HEK293 (cell line): ENCODE data around the gene NDUFS7.
A peak's percentile ranks its signal among the peaks of the same experiment; 100 is the strongest.

Experiments
- HOXA7 ChIP-seq: sonication (generic); formaldehyde crosslinking; IDR thresholded peaks from 2 replicates; pipeline ENCODE4 v1.8.1; 2022; ENCODE audit warnings: missing genetic modification reagents, borderline replicate concordance
- HOXC10 ChIP-seq: sonication (generic); formaldehyde crosslinking; IDR thresholded peaks from 2 replicates; pipeline ENCODE4 v1.8.1; 2023; ENCODE audit warnings: mild to moderate bottlenecking, missing genetic modification reagents
- KLF1 ChIP-seq: fragments of 450-650 bp; formaldehyde crosslinking; IDR thresholded peaks from 2 replicates; pipeline ENCODE4 v1.5.1; 2016; ENCODE audit warnings: missing biosample characterization, missing genetic modification characterization
- KLF8 ChIP-seq: fragments of 450-650 bp; formaldehyde crosslinking; IDR thresholded peaks from 2 replicates; pipeline ENCODE4 v1.5.1; 2016; ENCODE audit warnings: missing biosample characterization, missing genetic modification characterization
- MZF1 ChIP-seq: fragments of 450-650 bp; formaldehyde crosslinking; IDR thresholded peaks from 2 replicates; pipeline ENCODE4 v1.5.1; 2017; ENCODE audit warnings: missing biosample characterization, missing genetic modification characterization, borderline replicate concordance
- PRDM1 ChIP-seq: fragments of 450-650 bp; formaldehyde crosslinking; IDR thresholded peaks from 2 replicates; pipeline ENCODE4; 2016; ENCODE audit warnings: missing biosample characterization, missing genetic modification characterization
- SP2 ChIP-seq: fragments of 450-650 bp; formaldehyde crosslinking; IDR thresholded peaks from 2 replicates; pipeline ENCODE4 v1.5.1; 2016; ENCODE audit warnings: missing biosample characterization, missing genetic modification characterization
- ZBTB10 ChIP-seq: fragments of 450-650 bp; formaldehyde crosslinking; IDR thresholded peaks from 2 replicates; pipeline ENCODE4 v1.5.1; 2016; ENCODE audit warnings: missing biosample characterization, missing genetic modification characterization
- ZBTB11 ChIP-seq: fragments of 450-650 bp; formaldehyde crosslinking; conservative IDR thresholded peaks from 2 replicates; pipeline ENCODE4 v1.5.1; 2016; ENCODE audit warnings: low read depth, missing biosample characterization, missing genetic modification characterization
- ZNF16 ChIP-seq: fragments of 450-650 bp; formaldehyde crosslinking; IDR thresholded peaks from 2 replicates; pipeline ENCODE4 v1.5.1; 2016; ENCODE audit warnings: low read depth, missing biosample characterization, missing genetic modification characterization
- ZNF169 ChIP-seq: fragments of 450-650 bp; formaldehyde crosslinking; IDR thresholded peaks from 2 replicates; pipeline ENCODE4 v1.5.1; 2016; ENCODE audit warnings: missing biosample characterization, missing genetic modification characterization
- ZNF184 ChIP-seq: fragments of 450-650 bp; IDR thresholded peaks from 2 replicates; pipeline ENCODE4 v1.5.1; 2018; ENCODE audit warnings: missing biosample characterization, mild to moderate bottlenecking, missing genetic modification characterization
- ZNF221 ChIP-seq: fragments of 450-650 bp; formaldehyde crosslinking; IDR thresholded peaks from 2 replicates; pipeline ENCODE4 v1.5.1; 2017; ENCODE audit warnings: missing biosample characterization, missing genetic modification characterization, borderline replicate concordance
- ZNF239 ChIP-seq: fragments of 450-650 bp; formaldehyde crosslinking; IDR thresholded peaks from 2 replicates; pipeline ENCODE4 v1.5.1; 2016; ENCODE audit warnings: missing biosample characterization, missing genetic modification characterization
- ZNF280D ChIP-seq: fragments of 450-650 bp; formaldehyde crosslinking; IDR thresholded peaks from 2 replicates; pipeline ENCODE4 v1.5.1; 2016; ENCODE audit warnings: missing biosample characterization, missing genetic modification characterization
- ZNF398 ChIP-seq: fragments of 450-650 bp; formaldehyde crosslinking; IDR thresholded peaks from 2 replicates; pipeline ENCODE4 v1.5.1; 2017; ENCODE audit warnings: missing biosample characterization, missing genetic modification characterization
- ZNF48 ChIP-seq: fragments of 450-650 bp; formaldehyde crosslinking; IDR thresholded peaks from 2 replicates; pipeline ENCODE4 v1.5.1; 2016; ENCODE audit warnings: missing biosample characterization, missing genetic modification characterization
- ZNF530 ChIP-seq: fragments of 450-650 bp; formaldehyde crosslinking; IDR thresholded peaks from 2 replicates; pipeline ENCODE4 v1.5.1; 2016; ENCODE audit warnings: low read depth, missing biosample characterization, missing genetic modification characterization
- ZNF544 ChIP-seq: fragments of 450-650 bp; formaldehyde crosslinking; IDR thresholded peaks from 2 replicates; pipeline ENCODE4 v1.5.0; 2017; ENCODE audit warnings: missing biosample characterization, missing genetic modification characterization
- ZNF555 ChIP-seq: fragments of 450-650 bp; formaldehyde crosslinking; conservative IDR thresholded peaks from 2 replicates; pipeline ENCODE4 v1.5.1; 2017; ENCODE audit warnings: missing biosample characterization, mild to moderate bottlenecking, missing genetic modification characterization, inconsistent platforms
- ZNF558 ChIP-seq: fragments of 450-650 bp; formaldehyde crosslinking; IDR thresholded peaks from 2 replicates; pipeline ENCODE4 v1.5.1; 2016; ENCODE audit warnings: missing biosample characterization, missing genetic modification characterization
- ZNF621 ChIP-seq: fragments of 450-650 bp; formaldehyde crosslinking; IDR thresholded peaks from 2 replicates; pipeline ENCODE4 v1.5.1; 2017; ENCODE audit warnings: missing biosample characterization, missing genetic modification characterization
- ZNF639 ChIP-seq: fragments of 450-650 bp; formaldehyde crosslinking; IDR thresholded peaks from 2 replicates; pipeline ENCODE4 v1.5.1; 2016; ENCODE audit warnings: missing biosample characterization, missing genetic modification characterization
- ZNF660 ChIP-seq: fragments of 450-650 bp; IDR thresholded peaks from 2 replicates; pipeline ENCODE4 v1.5.1; 2018; ENCODE audit warnings: missing biosample characterization, mild to moderate bottlenecking, missing genetic modification characterization
- ZNF704 ChIP-seq: fragments of 450-650 bp; formaldehyde crosslinking; IDR thresholded peaks from 2 replicates; pipeline ENCODE4 v1.5.1; 2016; ENCODE audit warnings: missing biosample characterization, missing genetic modification characterization
- ZNF76 ChIP-seq: fragments of 450-650 bp; formaldehyde crosslinking; IDR thresholded peaks from 2 replicates; pipeline ENCODE4; 2016; ENCODE audit warnings: low read depth, missing biosample characterization, missing genetic modification characterization, borderline replicate concordance

Gene NDUFS7

GRCh38 chr19:1361601-1362386, 21.9 kb upstream of the NDUFS7 start (continued):
- no peak for TF ChIP-seq SP2 (tag by site-specific recombination)
- TF ChIP-seq ZNF280D (tag by site-specific recombination): no peak
- TF ChIP-seq ZNF639 (tag by site-specific recombination): no peak
- TF ChIP-seq ZBTB11 (tag by site-specific recombination): no peak
- peak; percentile 28; the same call in 1 of the 2 replicates for TF ChIP-seq ZNF221
- no peak for TF ChIP-seq ZNF530 (tag by site-specific recombination)
- 0 out of 2 replicates have a peak, but pooled peaks have one; percentile 41 for TF ChIP-seq KLF8
- no peak for TF ChIP-seq ZNF555
- no peak for TF ChIP-seq ZNF16
- peak; percentile 99 for TF ChIP-seq ZNF660 (tag by site-specific recombination)
- TF ChIP-seq ZNF558 (tag by site-specific recombination): no peak
- peak; percentile 28; the same call in 1 of the 2 replicates for TF ChIP-seq PRDM1
- TF ChIP-seq ZNF48 (tag by site-specific recombination): no peak
- no peak for TF ChIP-seq KLF1 (tag by site-specific recombination)
- TF ChIP-seq ZNF76 (tag by site-specific recombination): peak; percentile 32; the same call in 1 of the 2 replicates
- no peak for TF ChIP-seq ZNF544 (tag by site-specific recombination)
- TF ChIP-seq ZNF169: no peak
- no peak for TF ChIP-seq ZNF704
- no peak; the same call in 1 of the 2 replicates for TF ChIP-seq ZNF398
- TF ChIP-seq MZF1 (tag by site-specific recombination): no peak
- peak; percentile 82; the same call in 1 of the 2 replicates for TF ChIP-seq ZNF621 (tag by site-specific recombination)
- no peak for TF ChIP-seq ZNF239 (tag by site-specific recombination)
- no peak for TF ChIP-seq ZBTB10
- TF ChIP-seq HOXC10 (CRISPR knock-in tag): no peak
- TF ChIP-seq HOXA7 (CRISPR knock-in tag): no peak
- TF ChIP-seq ZNF184 (tag by site-specific recombination): peak; percentile 97
